HepG2 (cell line): ENCODE results near the gene ABCC3. TPM values are rescaled to one million over a fixed set of nuclear protein-coding genes. Genes with fewer than 3 reads are reported as not detected.

Source experiments
- AHDC1 ChIP-seq: sonication (generic); formaldehyde crosslinking; IDR thresholded peaks from 2 replicates; pipeline ENCODE4 v1.5.1; 2020; ENCODE audit warnings: mild to moderate bottlenecking, missing genetic modification reagents, borderline replicate concordance
- HOXA3 ChIP-seq: sonication (generic); formaldehyde crosslinking; IDR thresholded peaks from 2 replicates; pipeline ENCODE4 v1.5.0; 2020; ENCODE audit warnings: missing genetic modification reagents
- KDM1A ChIP-seq: IDR thresholded peaks from 2 replicates; pipeline ENCODE4 v1.6.1; 2016; ENCODE audit warnings: missing compliant biosample characterization
- KDM2A ChIP-seq: sonication (generic); formaldehyde crosslinking; IDR thresholded peaks from 2 replicates; pipeline ENCODE4 v1.4.0; 2020; ENCODE audit warnings: low read depth, missing genetic modification reagents, borderline replicate concordance
- RFX3 ChIP-seq: IDR thresholded peaks from 2 replicates; pipeline ENCODE4 v1.6.1; 2016; ENCODE audit warnings: missing biosample characterization, missing genetic modification reagents
- RNF2 ChIP-seq: fragments of 450-650 bp; conservative IDR thresholded peaks from 2 replicates; pipeline ENCODE4 v1.6.1; 2016; ENCODE audit warnings: low read depth
- SAP130 ChIP-seq: IDR thresholded peaks from 2 replicates; pipeline ENCODE4 v1.6.1; 2016; ENCODE audit warnings: low read depth
- ZBTB1 ChIP-seq: sonication (generic); formaldehyde crosslinking; IDR thresholded peaks from 2 replicates; pipeline ENCODE4 v1.4.0; 2020; ENCODE audit warnings: missing genetic modification reagents, borderline replicate concordance
- ZNF296 ChIP-seq: sonication (generic); formaldehyde crosslinking; conservative IDR thresholded peaks from 2 replicates; pipeline ENCODE4 v1.5.0; 2020; ENCODE audit warnings: mild to moderate bottlenecking, missing genetic modification reagents
- ZNF432 ChIP-seq: sonication (generic); formaldehyde crosslinking; IDR thresholded peaks from 2 replicates; pipeline ENCODE4 v1.5.0; 2020; ENCODE audit warnings: missing genetic modification reagents, mild to moderate bottlenecking, borderline replicate concordance
- ZNF549 ChIP-seq: sonication (generic); formaldehyde crosslinking; IDR thresholded peaks from 2 replicates; pipeline ENCODE4 v1.5.0; 2020; ENCODE audit warnings: missing genetic modification reagents
- ZNF598 ChIP-seq: sonication (generic); formaldehyde crosslinking; IDR thresholded peaks from 2 replicates; pipeline ENCODE4 v1.5.1; 2020; ENCODE audit warnings: mild to moderate bottlenecking, missing genetic modification reagents, borderline replicate concordance
- polyA plus RNA-seq, 8 experiments: library from polyadenylated mRNA; depleted of rRNA in 3 of 8; stranded (reverse) in 7 of 8; unstranded in 1 of 8; fragments of >200 nt; fragmentation: Illumina TruSeq in 4 of 8; extraction: Trizol in 4 of 8; gene quantifications; 2 replicates each; pipeline versions ENCODE4 v1.2.1 to v1.2.3, GENCODE V29; 2011 to 2016; ENCODE audit warnings: low read depth in 4 of 8, missing spikeins in 1 of 8, mixed read lengths in 1 of 8; ENCODE audit not compliant: insufficient read depth in 1 of 8
- total RNA-seq, 5 experiments: library from RNA; depleted of rRNA; stranded (reverse); fragments of >200 nt; fragmentation: Illumina TruSeq; extraction: Trizol; gene quantifications; 2 replicates each; pipeline ENCODE4 v1.2.3, GENCODE V29; 2016; ENCODE audit warnings: low read depth in 1 of 5
- TF ChIP-seq, protein P1 (sequence below): sonication (generic); formaldehyde crosslinking; IDR thresholded peaks from 2 replicates; pipeline ENCODE4 v1.4.0; 2020; ENCODE audit warnings: missing genetic modification reagents
- TF ChIP-seq, protein P2 (sequence below): sonication (generic); formaldehyde crosslinking; IDR thresholded peaks from 2 replicates; pipeline ENCODE4 v1.5.1; 2020; ENCODE audit warnings: mild to moderate bottlenecking, missing genetic modification reagents, borderline replicate concordance

Gene ABCC3
- total and polyA plus RNA-seq, 2 of the 13 experiments (the other 11 are each of a cell fraction or from before 2014, with no cell fraction given), result 25.2 to 50.7 TPM

DNA sequence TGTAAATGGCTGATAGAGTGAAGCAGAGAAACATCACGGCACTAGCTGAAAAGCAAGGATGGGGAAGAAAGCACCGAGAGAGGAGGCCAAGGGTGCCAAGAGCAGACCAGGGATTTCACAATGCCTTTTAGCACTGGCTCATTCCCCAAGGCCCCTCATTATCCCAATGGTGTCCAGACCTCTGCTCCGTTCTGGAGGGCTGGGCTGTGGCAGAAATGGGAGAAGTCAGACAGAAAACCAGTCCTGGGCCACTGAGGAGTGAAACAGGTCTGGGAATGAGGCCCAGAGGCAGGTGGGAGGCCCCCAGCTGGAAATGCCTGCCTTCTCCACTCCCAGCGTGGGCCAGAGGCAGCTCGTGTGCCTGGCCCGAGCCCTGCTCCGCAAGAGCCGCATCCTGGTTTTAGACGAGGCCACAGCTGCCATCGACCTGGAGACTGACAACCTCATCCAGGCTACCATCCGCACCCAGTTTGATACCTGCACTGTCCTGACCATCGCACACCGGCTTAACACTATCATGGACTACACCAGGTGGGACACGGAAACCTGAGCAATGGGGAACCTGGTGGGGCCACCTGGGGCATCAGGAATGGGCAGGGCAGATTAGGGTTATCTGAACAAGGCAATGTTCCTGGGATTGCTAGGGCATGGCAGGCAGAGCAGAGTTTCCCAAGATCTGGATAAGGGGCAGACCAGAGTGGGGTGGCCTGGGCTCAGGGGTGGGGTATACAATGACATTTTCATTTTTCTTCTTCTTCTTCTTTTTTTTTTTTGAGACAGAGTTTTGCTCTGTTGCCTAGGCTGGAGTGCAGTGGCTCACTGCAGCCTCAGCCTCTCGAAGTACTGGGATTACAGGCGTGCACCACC, 52.8 kb downstream of the ABCC3 start (continued):
- TF ChIP-seq AHDC1 (no peak), ZBTB1 (0 out of 2 replicates have a peak, but pooled peaks have one; percentile 31), ZNF432 (CRISPR knock-in tag) (no peak), KDM2A (CRISPR knock-in tag) (peak; percentile 46; the same call in 1 of the 2 replicates), HOXA3 (peak; percentile 77), KDM1A (peak; percentile 46; the same call in 1 of the 2 replicates), SAP130 (CRISPR knock-in tag) (peak; percentile 36; the same call in 1 of the 2 replicates), RFX3 (no peak), ZNF296 (CRISPR knock-in tag) (no peak), ZNF598 (0 out of 2 replicates have a peak, but pooled peaks have one; percentile 37), ZNF549 (CRISPR knock-in tag) (no peak), RNF2 (no peak)
- TF ChIP-seq, protein P1, sequence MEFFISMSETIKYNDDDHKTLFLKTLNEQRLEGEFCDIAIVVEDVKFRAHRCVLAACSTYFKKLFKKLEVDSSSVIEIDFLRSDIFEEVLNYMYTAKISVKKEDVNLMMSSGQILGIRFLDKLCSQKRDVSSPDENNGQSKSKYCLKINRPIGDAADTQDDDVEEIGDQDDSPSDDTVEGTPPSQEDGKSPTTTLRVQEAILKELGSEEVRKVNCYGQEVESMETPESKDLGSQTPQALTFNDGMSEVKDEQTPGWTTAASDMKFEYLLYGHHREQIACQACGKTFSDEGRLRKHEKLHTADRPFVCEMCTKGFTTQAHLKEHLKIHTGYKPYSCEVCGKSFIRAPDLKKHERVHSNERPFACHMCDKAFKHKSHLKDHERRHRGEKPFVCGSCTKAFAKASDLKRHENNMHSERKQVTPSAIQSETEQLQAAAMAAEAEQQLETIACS (CRISPR knock-in tag), result 0 out of 2 replicates have a peak, but pooled peaks have one; percentile 28
- TF ChIP-seq, protein P2, sequence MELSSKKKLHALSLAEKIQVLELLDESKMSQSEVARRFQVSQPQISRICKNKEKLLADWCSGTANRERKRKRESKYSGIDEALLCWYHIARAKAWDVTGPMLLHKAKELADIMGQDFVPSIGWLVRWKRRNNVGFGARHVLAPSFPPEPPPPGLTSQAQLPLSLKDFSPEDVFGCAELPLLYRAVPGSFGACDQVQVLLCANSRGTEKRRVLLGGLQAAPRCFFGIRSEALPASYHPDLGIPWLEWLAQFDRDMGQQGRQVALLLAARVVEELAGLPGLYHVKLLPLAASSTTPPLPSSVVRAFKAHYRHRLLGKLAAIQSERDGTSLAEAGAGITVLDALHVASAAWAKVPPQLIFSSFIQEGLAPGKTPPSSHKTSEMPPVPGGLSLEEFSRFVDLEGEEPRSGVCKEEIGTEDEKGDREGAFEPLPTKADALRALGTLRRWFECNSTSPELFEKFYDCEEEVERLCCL (CRISPR knock-in tag), result no peak
